Measurements from ENCODE around the gene TTLL8. TPM values are rescaled to one million over a fixed set of nuclear protein-coding genes. Genes with fewer than 3 reads are reported as not detected.
A peak's percentile ranks its signal among the peaks of the same experiment; 100 is the strongest.

TTLL8 gene
- total and polyA plus RNA-seq, 2 of the 8 experiments (the other 6 are each of a cell fraction or from before 2014, with no cell fraction given) = not detected

GRCh38 chr22:49971232-49972162, 86.6 kb downstream of the TTLL8 start:
- Histone ChIP-seq H2BK12ac (ENCODE audit: low read depth, low read length) (no peak overlapping the region), H3K4me1 (replicated peaks in 1 of 4; ENCODE audit: control insufficient read depth in 3 of 4, insufficient read depth in 4 of 4, low read length in 3 of 4) (peaks cover 0 to 18% (median 7%) of the 10 kb centered on the region in 4 experiments; a peak in 6 of 7 replicates), H3K27ac (ENCODE audit: low read depth, low read length) (no peak overlapping the region), H3K79me2 (ENCODE audit: control insufficient read depth in 1 of 2, insufficient read depth in 2 of 2, low read length in 2 of 2) (no peaks in the 10 kb centered on the region), H4K20me1 (replicated peaks in 1 of 2; ENCODE audit: control insufficient read depth in 1 of 2, insufficient read depth in 2 of 2, low read length in 2 of 2) (peaks cover 0 to 15% of the 10 kb centered on the region in 2 experiments), H3K27me3 (replicated peaks in 1 of 4; ENCODE audit: control insufficient read depth in 3 of 4, extremely low read depth in 1 of 4, insufficient read depth in 3 of 4, low read length in 3 of 4) (peaks cover 6 to 33% (median 24%) of the 10 kb centered on the region in 4 experiments), H3K9ac (replicated peaks in 1 of 4; ENCODE audit: extremely low read depth in 1 of 4, low read depth in 3 of 4, low read length in 3 of 4) (peak overlapping the region in 1 of 4 experiments; percentile 35; a peak in 3 of 7 replicates), H3K79me1 (ENCODE audit: low read depth, low read length) (peaks cover 6% of the 10 kb centered on the region), H3K9me3 (ENCODE audit: insufficient read depth in 2 of 2, low read depth in 1 of 2, low read length in 1 of 2) (no peaks in the 10 kb centered on the region), H4K5ac (ENCODE audit: insufficient read length, low read depth, low read length) (no peak overlapping the region), H3K23ac (ENCODE audit: insufficient read length) (no peak overlapping the region), H4K91ac (replicated peaks; ENCODE audit: insufficient read length, low read length) (no peak overlapping the region), H3K56ac (replicated peaks; ENCODE audit: insufficient read length, low read depth, low read length) (no peak overlapping the region), H2AFZ (ENCODE audit: low read length) (no peak overlapping the region), H2BK20ac (ENCODE audit: low read length) (no peak overlapping the region), H4K8ac (ENCODE audit: extremely low read depth, insufficient read depth, low read length) (peak overlapping the region; percentile 89), H2BK120ac (replicated peaks; ENCODE audit: low read depth, low read length) (no peak overlapping the region), H2BK15ac (ENCODE audit: low read length) (peak overlapping the region; percentile 72; the same call in 1 of the 2 replicates), H2AK5ac (ENCODE audit: low read depth, low read length) (no peak overlapping the region), H3K18ac (ENCODE audit: extremely low read depth, low read length) (peak overlapping the region; percentile 71; the same call in 1 of the 2 replicates), H2BK5ac (ENCODE audit: low read depth, low read length) (no peak overlapping the region; the same call in 1 of the 2 replicates), H3K14ac (ENCODE audit: insufficient read length) (no peak overlapping the region), H3K23me2 (ENCODE audit: low read depth, low read length) (peaks cover 24% of the 10 kb centered on the region), H3K36me3 (ENCODE audit: control insufficient read depth in 2 of 4, insufficient read depth in 4 of 4, low read length in 3 of 4) (no peaks in the 10 kb centered on the region; a peak in 1 of 8 replicates), H3K4me3 (ENCODE audit: extremely low read depth in 1 of 4, insufficient read depth in 2 of 4, low read depth in 3 of 4, low read length in 4 of 4) (peak overlapping the region; percentile 30 to 60 (median 44)), H3K4ac (replicated peaks; ENCODE audit: insufficient read length, low read depth, low read length) (no peak overlapping the region), H3K4me2 (ENCODE audit: insufficient read depth in 1 of 2, low read depth in 2 of 2, low read length in 2 of 2) (peak overlapping the region; percentile 46 to 71)
- WGBS, 2 experiments (ENCODE audit: extremely low coverage in 1 of 2, insufficient coverage in 1 of 2, insufficient read length in 1 of 2, insufficient replicate concordance in 2 of 2, low coverage in 1 of 2, low lambda C conversion rate in 2 of 2, missing lambda C conversion rate in 1 of 2) = 9% methylated on average over 14 of the region's 81 CpGs; no CpG with 5 or more reads in 1 of the 2 experiments
- ChIA-PET CTCF (ENCODE audit: partially characterized antibody) (interaction anchor here (0.8 to 1.1 kb wide), 4 partner anchors 9 to 59 kb away, joined by 3 to 7 read pairs (median 4); no protein-coding TSS in a partner anchor), POLR2A (ENCODE audit: partially characterized antibody) (interaction anchor here (0.6 to 1.5 kb wide), 7 partner anchors 8 to 37 kb away, joined by 3 to 6 read pairs (median 4); partner anchors contain the start of gene PIM3)
- peak in 1 of 2 experiments; percentile 62 for DNase-seq (ENCODE audit: low read depth in 1 of 2, low spot score in 2 of 2)
- no peak for FAIRE-seq
- no peak for TF ChIP-seq HDAC6 (IDR thresholded peaks at IDR 0.05; ENCODE audit: low read depth, low read length)
- TF ChIP-seq PHF8 (conservative IDR thresholded peaks at IDR 0.05; ENCODE audit: low read depth, low read length) = no peak
- no peak for TF ChIP-seq CHD1 (IDR thresholded peaks at IDR 0.05; ENCODE audit: low read depth, low read length)
- no peak for TF ChIP-seq SIN3A (conservative IDR thresholded peaks at IDR 0.05 in 1 of 2, IDR thresholded peaks at IDR 0.05 in 1 of 2; ENCODE audit: low read depth in 1 of 2, low read length in 2 of 2)
- TF ChIP-seq EGR1 (IDR thresholded peaks at IDR 0.05; ENCODE audit: borderline replicate concordance, low read depth, low read length) = 0 out of 2 replicates have a peak, but pooled peaks have one; percentile 44
- no peak for TF ChIP-seq ZNF274 (IDR thresholded peaks at IDR 0.05; ENCODE audit: borderline replicate concordance, extremely low read depth, low read length)
- TF ChIP-seq SRF (IDR thresholded peaks at IDR 0.05; ENCODE audit: low read depth, low read length) = no peak
- peak; percentile 59 for TF ChIP-seq KDM4A (IDR thresholded peaks at IDR 0.05; ENCODE audit: low read depth, low read length, severe bottlenecking)
- no peak for TF ChIP-seq TEAD4 (IDR thresholded peaks at IDR 0.05; ENCODE audit: low read depth, low read length)
- no peak for TF ChIP-seq BRCA1 (IDR thresholded peaks at IDR 0.05; ENCODE audit: low read depth, low read length)
- TF ChIP-seq TAF1 (IDR thresholded peaks at IDR 0.05; ENCODE audit: low read depth, low read length) = 0 out of 2 replicates have a peak, but pooled peaks have one; percentile 49

Measured in H1 (cell line).